ENCODE results near the gene MLLT1. TPM values are rescaled to one million over a fixed set of nuclear protein-coding genes. Genes with fewer than 3 reads are reported as not detected.

MLLT1 gene
- total RNA-seq, 1 donor from 2014 or later, result 5.6 TPM

DNA sequence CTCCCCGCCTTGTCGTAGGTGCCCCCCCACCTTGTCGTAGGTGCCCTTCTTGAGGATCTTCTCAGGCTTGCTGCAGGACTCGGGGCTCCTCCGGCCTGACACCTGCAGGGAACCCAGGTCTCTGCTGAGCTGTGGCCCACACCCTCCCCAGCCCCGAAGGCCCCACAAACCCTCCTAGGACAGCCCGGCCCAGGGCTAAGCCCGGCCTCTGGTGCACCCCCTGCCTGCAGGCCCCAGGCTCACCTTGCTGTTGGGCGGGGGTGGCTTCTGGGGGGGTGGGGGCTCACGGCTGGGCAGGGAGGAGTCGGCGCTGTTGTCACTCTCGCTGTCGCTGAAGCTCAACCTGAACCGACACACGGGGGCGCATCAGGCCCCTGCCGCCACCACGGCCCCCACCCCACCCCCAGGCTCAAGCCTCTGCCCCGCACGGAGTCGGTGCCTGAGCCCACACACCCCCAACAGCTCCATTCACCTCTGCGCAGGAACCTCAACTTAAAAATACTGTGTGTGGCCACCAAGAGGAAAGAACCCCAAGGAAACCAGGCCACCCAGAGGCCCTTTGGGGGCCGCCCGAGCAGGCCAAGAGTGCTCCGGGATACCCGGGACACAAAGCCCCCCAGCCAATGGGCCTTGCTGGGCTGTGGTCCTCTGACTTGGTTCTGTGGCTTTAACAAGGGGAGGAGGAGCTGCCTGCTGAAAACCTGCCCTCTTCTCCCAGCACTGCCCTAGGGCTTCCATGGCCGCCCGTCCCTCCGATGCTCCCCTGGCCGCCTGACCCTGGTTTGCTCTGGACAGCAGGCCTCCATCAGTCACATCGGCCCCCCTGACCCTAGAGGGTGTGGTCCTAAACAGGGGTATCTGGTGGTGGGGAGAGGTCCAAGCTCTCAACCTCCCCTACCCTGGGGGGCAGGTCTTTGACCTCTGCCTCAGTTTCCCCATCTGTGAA, 65.8 kb downstream of the MLLT1 start:
- peaks cover 3% of the 10 kb centered on the region for H4K20me1 ChIP-seq (ENCODE audit: low read depth)
- H3F3A ChIP-seq (ENCODE audit: low read depth), result no peaks in the 10 kb centered on the region
- H3K79me2 ChIP-seq (ENCODE audit: low read depth), result no peaks in the 10 kb centered on the region
- H3K4me1 Mint-ChIP-seq, result peaks cover 21% of the 10 kb centered on the region
- no peaks in the 10 kb centered on the region for H3K36me3 ChIP-seq
- H3K27me3 ChIP-seq, result no peaks in the 10 kb centered on the region
- H3K4me1 ChIP-seq, result peaks cover 19% of the 10 kb centered on the region
- peak overlapping the region; percentile 69 for H3K27ac Mint-ChIP-seq
- no peak overlapping the region for H3K27ac ChIP-seq
- no peak overlapping the region for H3K4me3 Mint-ChIP-seq
- TF ChIP-seq EZH2 (IDR thresholded peaks at IDR 0.05) (no peak), EZH2phosphoT487 (IDR thresholded peaks at IDR 0.05) (no peak)
- TF ChIP-seq, protein P1, sequence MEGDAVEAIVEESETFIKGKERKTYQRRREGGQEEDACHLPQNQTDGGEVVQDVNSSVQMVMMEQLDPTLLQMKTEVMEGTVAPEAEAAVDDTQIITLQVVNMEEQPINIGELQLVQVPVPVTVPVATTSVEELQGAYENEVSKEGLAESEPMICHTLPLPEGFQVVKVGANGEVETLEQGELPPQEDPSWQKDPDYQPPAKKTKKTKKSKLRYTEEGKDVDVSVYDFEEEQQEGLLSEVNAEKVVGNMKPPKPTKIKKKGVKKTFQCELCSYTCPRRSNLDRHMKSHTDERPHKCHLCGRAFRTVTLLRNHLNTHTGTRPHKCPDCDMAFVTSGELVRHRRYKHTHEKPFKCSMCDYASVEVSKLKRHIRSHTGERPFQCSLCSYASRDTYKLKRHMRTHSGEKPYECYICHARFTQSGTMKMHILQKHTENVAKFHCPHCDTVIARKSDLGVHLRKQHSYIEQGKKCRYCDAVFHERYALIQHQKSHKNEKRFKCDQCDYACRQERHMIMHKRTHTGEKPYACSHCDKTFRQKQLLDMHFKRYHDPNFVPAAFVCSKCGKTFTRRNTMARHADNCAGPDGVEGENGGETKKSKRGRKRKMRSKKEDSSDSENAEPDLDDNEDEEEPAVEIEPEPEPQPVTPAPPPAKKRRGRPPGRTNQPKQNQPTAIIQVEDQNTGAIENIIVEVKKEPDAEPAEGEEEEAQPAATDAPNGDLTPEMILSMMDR (IDR thresholded peaks at IDR 0.05), result no peak
- H3K9me3 ChIP-seq (ENCODE audit: low read depth), result no peaks in the 10 kb centered on the region
- peaks cover 7% of the 10 kb centered on the region for H3K36me3 Mint-ChIP-seq
- no peak overlapping the region for H3K9ac ChIP-seq
- no peak for DNase-seq (ENCODE audit: low spot score)
- no peak overlapping the region for H3K4me3 ChIP-seq
- H3K9me3 Mint-ChIP-seq, result no peaks in the 10 kb centered on the region
- no peak overlapping the region for H2AFZ ChIP-seq (replicated peaks)
- H3K4me2 ChIP-seq, result no peak overlapping the region
- H3K27me3 Mint-ChIP-seq (ENCODE audit: insufficient read depth, low read depth), result peaks cover 8% of the 10 kb centered on the region

DNA sequence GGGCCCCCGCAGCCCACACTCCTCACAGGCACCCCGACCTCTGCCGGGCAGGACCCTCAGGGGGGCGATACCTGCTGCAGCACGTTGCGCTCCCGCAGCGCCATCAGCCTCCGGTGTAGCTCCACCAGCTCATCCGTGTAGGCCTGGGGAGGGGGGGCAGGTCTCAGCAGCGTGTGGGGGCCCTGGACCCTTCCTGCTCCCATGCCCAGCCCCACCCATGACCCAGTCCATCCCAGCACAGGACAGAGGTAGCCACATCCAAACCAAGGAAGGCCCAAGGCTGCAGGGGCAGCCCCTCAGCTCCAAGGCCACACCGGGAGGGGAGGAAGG, 66.5 kb downstream of the MLLT1 start:
- Mint-ChIP-seq H3K4me1 (peaks cover 18% of the 10 kb centered on the region), H3K9me3 (no peaks in the 10 kb centered on the region), H3K4me3 (no peak overlapping the region), H3K27me3 (ENCODE audit: insufficient read depth, low read depth) (peaks cover 8% of the 10 kb centered on the region), H3K36me3 (peaks cover 7% of the 10 kb centered on the region), H3K27ac (no peak overlapping the region)
- Histone ChIP-seq H3K4me1 (peaks cover 18% of the 10 kb centered on the region), H3F3A (ENCODE audit: low read depth) (no peaks in the 10 kb centered on the region), H3K4me3 (no peak overlapping the region), H3K36me3 (no peaks in the 10 kb centered on the region), H3K27ac (no peak overlapping the region), H3K9ac (no peak overlapping the region), H3K27me3 (no peaks in the 10 kb centered on the region), H3K79me2 (ENCODE audit: low read depth) (no peaks in the 10 kb centered on the region), H2AFZ (replicated peaks) (no peak overlapping the region), H3K4me2 (no peak overlapping the region), H4K20me1 (ENCODE audit: low read depth) (no peaks in the 10 kb centered on the region), H3K9me3 (ENCODE audit: low read depth) (no peaks in the 10 kb centered on the region)
- TF ChIP-seq EZH2phosphoT487 (IDR thresholded peaks at IDR 0.05) (no peak), EZH2 (IDR thresholded peaks at IDR 0.05) (no peak)
- TF ChIP-seq, protein P1 (IDR thresholded peaks at IDR 0.05), result no peak
- DNase-seq (ENCODE audit: low spot score), result no peak

DNA sequence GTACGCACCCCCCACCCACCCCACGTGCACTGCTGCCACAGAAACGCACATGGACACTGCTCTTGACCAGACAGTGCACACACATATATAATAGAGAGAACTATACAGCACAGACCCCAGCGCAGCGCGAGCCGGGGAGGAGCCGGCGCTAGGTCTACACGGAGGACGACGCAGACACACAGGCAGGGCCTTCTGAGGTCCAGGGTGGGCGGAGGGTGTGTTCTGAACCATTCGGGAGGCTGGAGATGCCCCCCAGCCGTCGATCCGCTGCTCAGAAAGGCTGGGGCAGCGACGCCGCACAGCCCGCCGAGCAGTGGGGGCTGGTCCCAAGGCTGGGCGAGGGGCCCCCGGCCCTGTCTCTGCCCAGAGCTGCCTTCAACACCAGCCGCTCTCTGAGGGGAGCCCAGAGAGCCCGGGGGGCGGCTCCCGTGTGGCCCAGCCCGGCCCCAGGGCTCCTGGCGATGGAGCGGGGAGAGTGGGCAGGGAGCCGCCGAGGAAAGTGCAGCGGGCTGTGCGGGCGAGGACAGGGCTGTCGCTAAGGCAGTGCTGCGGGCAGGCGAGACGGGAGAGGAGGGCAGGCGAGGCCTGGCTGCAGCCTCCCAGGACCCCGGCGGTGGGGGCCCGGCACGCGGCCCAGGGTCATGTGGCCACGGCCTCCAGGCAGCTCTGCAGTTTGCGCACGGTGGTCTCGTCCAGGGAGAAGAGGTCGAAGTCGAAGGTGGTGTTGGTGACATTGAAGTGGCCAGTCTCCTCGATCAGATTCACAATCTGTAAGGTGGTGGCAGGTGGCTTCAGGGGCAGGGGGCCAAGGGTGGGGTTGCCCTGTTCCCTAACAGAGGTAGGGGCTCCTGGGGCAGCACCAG, 67.1 kb downstream of the MLLT1 start:
- Histone ChIP-seq H4K20me1 (ENCODE audit: low read depth) (no peaks in the 10 kb centered on the region), H3F3A (ENCODE audit: low read depth) (no peaks in the 10 kb centered on the region), H3K4me3 (no peak overlapping the region), H3K27ac (no peak overlapping the region), H3K4me2 (no peak overlapping the region), H3K27me3 (no peaks in the 10 kb centered on the region), H2AFZ (replicated peaks) (no peak overlapping the region), H3K4me1 (peaks cover 12% of the 10 kb centered on the region), H3K79me2 (ENCODE audit: low read depth) (no peaks in the 10 kb centered on the region), H3K36me3 (no peaks in the 10 kb centered on the region), H3K9me3 (ENCODE audit: low read depth) (no peaks in the 10 kb centered on the region), H3K9ac (no peak overlapping the region)
- peaks cover 13% of the 10 kb centered on the region for H3K4me1 Mint-ChIP-seq
- H3K27ac Mint-ChIP-seq, result peak overlapping the region; percentile 80
- no peak for DNase-seq (ENCODE audit: low spot score)
- no peaks in the 10 kb centered on the region for H3K9me3 Mint-ChIP-seq
- TF ChIP-seq EZH2phosphoT487 (IDR thresholded peaks at IDR 0.05) (no peak), EZH2 (IDR thresholded peaks at IDR 0.05) (no peak)
- TF ChIP-seq, protein P1 (IDR thresholded peaks at IDR 0.05), result no peak
- H3K27me3 Mint-ChIP-seq (ENCODE audit: insufficient read depth, low read depth), result peaks cover 6% of the 10 kb centered on the region
- peaks cover 7% of the 10 kb centered on the region for H3K36me3 Mint-ChIP-seq
- peak overlapping the region; percentile 61 for H3K4me3 Mint-ChIP-seq
